Neural cell (in vitro differentiated cells): ENCODE data around the gene TFCP2.

ENCODE experiments used
- CTCF ChIP-seq: fragments of 450-650 bp; IDR thresholded peaks from 2 replicates; pipeline ENCODE4 v1.5.1; 2014; ENCODE audit warnings: antibody characterized with exemption, mild to moderate bottlenecking, moderate library complexity; ENCODE audit not compliant: poor library complexity, severe bottlenecking
- EZH2 ChIP-seq: fragments of 200-600, 300-800 bp; shearing (Covaris generic), sonication (generic); IDR thresholded peaks from 2 replicates; pipeline ENCODE4 v1.6.1; 2014; ENCODE audit warnings: antibody characterized with exemption, low read length, borderline replicate concordance, mild to moderate bottlenecking; ENCODE audit not compliant: insufficient read depth, poor library complexity, severe bottlenecking
- TAF1 ChIP-seq: IDR thresholded peaks from 2 replicates; pipeline ENCODE4 v1.6.1; 2012; ENCODE audit warnings: low read depth

- TF ChIP-seq CTCF (no peak), TAF1 (no peak), EZH2 (no peak)
Measured at GRCh38 chr12:51188359-51189051, 15.6 kb upstream of the TFCP2 start.
